Muscle of leg (tissue), 11 donors: ENCODE results near the gene ST3GAL6. TPM values are rescaled to one million over a fixed set of nuclear protein-coding genes. Genes with fewer than 3 reads are reported as not detected.
A peak's percentile ranks its signal among the peaks of the same experiment; 100 is the strongest.
"Not testable (repeated sequence)": the region's sequence is repeated elsewhere in the genome, so short reads cannot be mapped to it uniquely, and the experiment has no call there.

ENCODE experiments used
- DNase-seq: peaks from one replicate; pipeline ENCODE4 v3.0.0; 2013
- H3K27ac ChIP-seq: one replicate; pipeline ENCODE4 v1.5.1; 2013; ENCODE audit warnings: mild to moderate bottlenecking, low read length, control low read depth
- H3K27me3 ChIP-seq: one replicate; pipeline ENCODE4 v1.6.1; 2013; ENCODE audit warnings: low read length; ENCODE audit not compliant: control insufficient read depth, insufficient read depth
- H3K36me3 ChIP-seq: one replicate; pipeline ENCODE4 v1.6.1; 2013; ENCODE audit warnings: low read length; ENCODE audit not compliant: control insufficient read depth, insufficient read depth
- H3K4me1 ChIP-seq: one replicate; pipeline ENCODE4 v1.6.1; 2013; ENCODE audit warnings: low read length; ENCODE audit not compliant: control insufficient read depth, insufficient read depth
- H3K4me3 ChIP-seq: one replicate; pipeline ENCODE4 v1.5.1; 2013; ENCODE audit warnings: low read length, control low read depth
- H3K9me3 ChIP-seq: replicated peaks from 2 replicates; pipeline ENCODE4 v1.6.1; 2013; ENCODE audit warnings: low read depth, low read length; ENCODE audit not compliant: control insufficient read depth
- WGBS: methylation state at CpG from one replicate; pipeline ENCODE4 v1.1.5; 2013; ENCODE audit warnings: missing lambda C conversion rate; ENCODE audit not compliant: insufficient coverage; 5-methylcytosine and 5-hydroxymethylcytosine counted together
- polyA plus RNA-seq, 8 donors: library from polyadenylated mRNA; unstranded; fragments of 120-200 nt; gene quantifications; one replicate each; pipeline versions ENCODE4 v1.2.1 to v1.2.3, GENCODE V29; 2013; ENCODE audit warnings: inconsistent platforms in 1 of 8, low replicate concordance in 1 of 8; ENCODE audit not compliant: insufficient read length in 8 of 8, insufficient read depth in 1 of 8
- total RNA-seq: library from RNA; stranded (reverse); fragments of 120-200 nt; gene quantifications from one replicate; pipeline ENCODE4 v1.2.4, GENCODE V29; 2013

The ST3GAL6 gene
- total and polyA plus RNA-seq, 9 donors = 4.3 to 9.1 (median 5.8) TPM

- not testable (repeated sequence) for H3K36me3 ChIP-seq, H3K27ac ChIP-seq, DNase-seq, H3K27me3 ChIP-seq, H3K4me1 ChIP-seq, H3K4me3 ChIP-seq
- H3K9me3 ChIP-seq = peaks cover 19% of the 10 kb centered on the region
- WGBS = no CpG with 5 or more reads among the region's 5 CpGs
These were observed 67.9 kb downstream of the ST3GAL6 start for GRCh38 chr3:98831060-98831459.

DNA sequence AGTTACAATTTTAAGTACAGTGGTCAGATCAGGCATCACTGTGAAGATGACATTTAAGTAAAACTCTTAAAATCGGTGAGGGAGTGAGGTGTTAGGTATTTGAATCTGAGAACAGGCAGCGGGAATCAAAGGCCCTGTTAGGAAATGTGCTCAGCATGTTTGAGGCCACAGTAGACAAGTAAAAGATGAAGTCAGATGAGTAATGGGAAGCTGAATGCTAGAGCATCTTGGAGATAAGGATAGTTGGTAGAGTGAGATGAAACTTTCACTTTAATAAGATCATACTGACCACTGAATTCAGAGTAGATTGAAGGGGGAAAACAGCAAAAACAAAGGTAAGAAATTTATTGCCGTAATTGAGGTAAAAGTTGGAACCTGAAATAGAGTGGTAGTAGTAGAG, 76.7 kb downstream of the ST3GAL6 start:
- no peaks in the 10 kb centered on the region for H3K4me1 ChIP-seq
- no peak overlapping the region for H3K27ac ChIP-seq
- no peak overlapping the region for H3K4me3 ChIP-seq
- DNase-seq = no peak
- no peaks in the 10 kb centered on the region for H3K27me3 ChIP-seq
- H3K36me3 ChIP-seq = no peaks in the 10 kb centered on the region
- WGBS = 93% methylated on average over 3 of the region's 3 CpGs
- no peaks in the 10 kb centered on the region for H3K9me3 ChIP-seq

- Histone ChIP-seq H3K36me3 (peaks cover 3% of the 10 kb centered on the region), H3K9me3 (no peaks in the 10 kb centered on the region), H3K4me3 (no peak overlapping the region), H3K27me3 (no peaks in the 10 kb centered on the region), H3K27ac (no peak overlapping the region), H3K4me1 (no peaks in the 10 kb centered on the region)
- DNase-seq = peak; percentile 24
- no CpG with 5 or more reads among the region's 7 CpGs for WGBS
These were observed 80.3 kb downstream of the ST3GAL6 start for GRCh38 chr3:98843266-98843959.

Other genes starting within 250 kb of the ST3GAL6 start
- 61.3 TPM for gene CLDND1, start 240.4 kb upstream of the ST3GAL6 start, total RNA-seq
- 10 to 100 TPM; 68.0 to 86.0 (median 77.7) TPM for gene CLDND1, start 240.4 kb upstream of the ST3GAL6 start, polyA plus RNA-seq
- gene GPR15, start 231.4 kb upstream of the ST3GAL6 start, total RNA-seq = not detected
- under 1 TPM in 1 of 8 donors, not detected in 7; 0.19 TPM for gene GPR15, start 231.4 kb upstream of the ST3GAL6 start, polyA plus RNA-seq
- gene CPOX, start 169.7 kb upstream of the ST3GAL6 start, total RNA-seq = 10.8 TPM
- 10 to 100 TPM; 12.8 to 16.0 (median 14.3) TPM for gene CPOX, start 169.7 kb upstream of the ST3GAL6 start, polyA plus RNA-seq
- gene DCBLD2, start 138.4 kb downstream of the ST3GAL6 start, total RNA-seq = 21.4 TPM
- 10 to 100 TPM; 18.7 to 31.0 (median 23.9) TPM for gene DCBLD2, start 138.4 kb downstream of the ST3GAL6 start, polyA plus RNA-seq